ENCODE data around the gene TMEM53. TPM values are rescaled to one million over a fixed set of nuclear protein-coding genes. Genes with fewer than 3 reads are reported as not detected.

The TMEM53 gene
- total RNA-seq, 1 experiment from 2014 or later: 22.9 TPM

DNA sequence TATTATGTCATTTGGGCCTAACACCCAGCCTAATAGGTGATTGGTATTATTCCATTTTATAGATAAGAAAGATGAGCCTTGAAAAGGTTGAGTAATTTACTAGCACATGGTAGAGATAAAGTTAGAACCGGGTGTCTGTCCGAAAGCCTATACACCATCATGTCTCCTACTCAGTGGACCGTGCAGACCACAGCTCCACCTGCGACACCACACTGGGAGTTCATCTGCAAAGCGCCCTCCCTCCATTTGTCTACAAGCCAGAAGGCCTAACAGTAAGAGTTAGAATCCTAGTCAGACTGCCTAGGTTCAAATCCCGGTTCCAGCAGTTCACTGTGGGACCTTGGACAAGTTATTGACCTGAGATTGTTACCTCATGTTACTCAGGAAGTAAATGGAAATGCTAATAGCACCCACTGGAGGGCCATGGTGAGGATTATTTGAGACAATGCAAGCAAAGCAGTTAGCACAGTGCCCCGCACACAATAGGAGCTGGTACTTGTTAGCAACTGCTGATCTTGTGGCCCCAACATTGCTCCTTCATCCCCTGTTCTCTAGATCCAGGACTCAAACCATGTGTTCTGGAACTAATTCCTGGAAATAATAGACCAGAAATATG, 20.7 kb upstream of the TMEM53 start:
- intact Hi-C loops (cut with micrococcal nuclease; ENCODE audit: unreplicated experiment): no loop called here
- TF ChIP-seq TCF7L2 (IDR thresholded peaks at IDR 0.05; ENCODE audit: low read depth, low read length) (no peak), POLR2AphosphoS5 (IDR thresholded peaks at IDR 0.05; ENCODE audit: low read depth, low read length) (no peak), SIN3A (IDR thresholded peaks at IDR 0.05; ENCODE audit: borderline replicate concordance, insufficient read depth, low read depth, low read length) (no peak)
- TF ChIP-seq, protein P1, sequence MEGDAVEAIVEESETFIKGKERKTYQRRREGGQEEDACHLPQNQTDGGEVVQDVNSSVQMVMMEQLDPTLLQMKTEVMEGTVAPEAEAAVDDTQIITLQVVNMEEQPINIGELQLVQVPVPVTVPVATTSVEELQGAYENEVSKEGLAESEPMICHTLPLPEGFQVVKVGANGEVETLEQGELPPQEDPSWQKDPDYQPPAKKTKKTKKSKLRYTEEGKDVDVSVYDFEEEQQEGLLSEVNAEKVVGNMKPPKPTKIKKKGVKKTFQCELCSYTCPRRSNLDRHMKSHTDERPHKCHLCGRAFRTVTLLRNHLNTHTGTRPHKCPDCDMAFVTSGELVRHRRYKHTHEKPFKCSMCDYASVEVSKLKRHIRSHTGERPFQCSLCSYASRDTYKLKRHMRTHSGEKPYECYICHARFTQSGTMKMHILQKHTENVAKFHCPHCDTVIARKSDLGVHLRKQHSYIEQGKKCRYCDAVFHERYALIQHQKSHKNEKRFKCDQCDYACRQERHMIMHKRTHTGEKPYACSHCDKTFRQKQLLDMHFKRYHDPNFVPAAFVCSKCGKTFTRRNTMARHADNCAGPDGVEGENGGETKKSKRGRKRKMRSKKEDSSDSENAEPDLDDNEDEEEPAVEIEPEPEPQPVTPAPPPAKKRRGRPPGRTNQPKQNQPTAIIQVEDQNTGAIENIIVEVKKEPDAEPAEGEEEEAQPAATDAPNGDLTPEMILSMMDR (IDR thresholded peaks at IDR 0.05): no peak
- TF ChIP-seq, protein P2, sequence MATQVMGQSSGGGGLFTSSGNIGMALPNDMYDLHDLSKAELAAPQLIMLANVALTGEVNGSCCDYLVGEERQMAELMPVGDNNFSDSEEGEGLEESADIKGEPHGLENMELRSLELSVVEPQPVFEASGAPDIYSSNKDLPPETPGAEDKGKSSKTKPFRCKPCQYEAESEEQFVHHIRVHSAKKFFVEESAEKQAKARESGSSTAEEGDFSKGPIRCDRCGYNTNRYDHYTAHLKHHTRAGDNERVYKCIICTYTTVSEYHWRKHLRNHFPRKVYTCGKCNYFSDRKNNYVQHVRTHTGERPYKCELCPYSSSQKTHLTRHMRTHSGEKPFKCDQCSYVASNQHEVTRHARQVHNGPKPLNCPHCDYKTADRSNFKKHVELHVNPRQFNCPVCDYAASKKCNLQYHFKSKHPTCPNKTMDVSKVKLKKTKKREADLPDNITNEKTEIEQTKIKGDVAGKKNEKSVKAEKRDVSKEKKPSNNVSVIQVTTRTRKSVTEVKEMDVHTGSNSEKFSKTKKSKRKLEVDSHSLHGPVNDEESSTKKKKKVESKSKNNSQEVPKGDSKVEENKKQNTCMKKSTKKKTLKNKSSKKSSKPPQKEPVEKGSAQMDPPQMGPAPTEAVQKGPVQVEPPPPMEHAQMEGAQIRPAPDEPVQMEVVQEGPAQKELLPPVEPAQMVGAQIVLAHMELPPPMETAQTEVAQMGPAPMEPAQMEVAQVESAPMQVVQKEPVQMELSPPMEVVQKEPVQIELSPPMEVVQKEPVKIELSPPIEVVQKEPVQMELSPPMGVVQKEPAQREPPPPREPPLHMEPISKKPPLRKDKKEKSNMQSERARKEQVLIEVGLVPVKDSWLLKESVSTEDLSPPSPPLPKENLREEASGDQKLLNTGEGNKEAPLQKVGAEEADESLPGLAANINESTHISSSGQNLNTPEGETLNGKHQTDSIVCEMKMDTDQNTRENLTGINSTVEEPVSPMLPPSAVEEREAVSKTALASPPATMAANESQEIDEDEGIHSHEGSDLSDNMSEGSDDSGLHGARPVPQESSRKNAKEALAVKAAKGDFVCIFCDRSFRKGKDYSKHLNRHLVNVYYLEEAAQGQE (IDR thresholded peaks at IDR 0.05; ENCODE audit: insufficient read depth in 1 of 2, low read depth in 2 of 2, low read length in 1 of 2): no peak
- ChIA-PET POLR2A (no interaction called here), CTCF (no interaction called here)
- in situ Hi-C loops (cut with HindIII; ENCODE audit: low pct_unique_long_range_greater_than_20kb, low sequenced_read_pairs): no loop called here
- Histone ChIP-seq H3K4me1 (ENCODE audit: control insufficient read depth, insufficient read depth, low read length) (no peaks in the 10 kb centered on the region), H3K9me3 (ENCODE audit: control insufficient read depth, insufficient read depth, low read depth, low read length) (no peaks in the 10 kb centered on the region), H3K27me3 (ENCODE audit: control insufficient read depth, insufficient read depth, low read length) (no peaks in the 10 kb centered on the region), H3K27ac (ENCODE audit: low read length) (no peak overlapping the region), H3K36me3 (ENCODE audit: control insufficient read depth, insufficient read depth, low read length) (no peaks in the 10 kb centered on the region), H3K4me3 (ENCODE audit: low read depth in 2 of 2, low read length in 2 of 2) (no peak overlapping the region)
- BruUV-seq (replicated peaks): no TSS peak
- DNase-seq (ENCODE audit: low read depth, low spot score) (no peak), ATAC-seq (no peak)

DNA sequence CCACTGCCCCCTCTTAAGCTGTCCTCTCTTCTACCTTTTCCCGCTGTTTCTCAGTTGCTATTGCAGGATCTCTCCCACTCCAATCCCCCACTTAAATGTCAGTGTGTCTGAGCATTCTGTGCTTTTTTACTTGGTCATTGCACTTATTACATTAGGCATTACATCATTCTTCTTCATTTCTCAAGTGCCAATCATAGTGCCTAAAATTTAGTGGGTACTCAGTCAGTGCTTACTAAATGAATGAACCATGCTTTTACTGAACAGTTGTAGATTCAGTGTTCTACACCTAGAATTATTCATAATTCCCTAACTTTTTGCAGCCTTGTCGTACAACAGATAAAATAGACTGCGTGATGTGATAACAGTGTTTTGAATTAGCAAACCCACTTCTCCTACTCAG, 19.6 kb upstream of the TMEM53 start:
- TF ChIP-seq POLR2AphosphoS5 (IDR thresholded peaks at IDR 0.05; ENCODE audit: low read depth, low read length) (no peak), SIN3A (IDR thresholded peaks at IDR 0.05; ENCODE audit: borderline replicate concordance, insufficient read depth, low read depth, low read length) (no peak), TCF7L2 (IDR thresholded peaks at IDR 0.05; ENCODE audit: low read depth, low read length) (no peak)
- TF ChIP-seq, protein P2 (IDR thresholded peaks at IDR 0.05; ENCODE audit: insufficient read depth in 1 of 2, low read depth in 2 of 2, low read length in 1 of 2): no peak
- TF ChIP-seq, protein P1 (IDR thresholded peaks at IDR 0.05): no peak
- POLR2A ChIA-PET: interaction anchor here (0.6 kb wide), 1 partner anchor 11 kb away, joined by 4 read pairs; no protein-coding TSS in a partner anchor
- Histone ChIP-seq H3K36me3 (ENCODE audit: control insufficient read depth, insufficient read depth, low read length) (no peaks in the 10 kb centered on the region), H3K4me1 (ENCODE audit: control insufficient read depth, insufficient read depth, low read length) (peaks cover 5% of the 10 kb centered on the region; the same call in 1 of the 2 replicates), H3K27me3 (ENCODE audit: control insufficient read depth, insufficient read depth, low read length) (no peaks in the 10 kb centered on the region), H3K4me3 (ENCODE audit: low read depth in 2 of 2, low read length in 2 of 2) (no peak overlapping the region), H3K9me3 (ENCODE audit: control insufficient read depth, insufficient read depth, low read depth, low read length) (no peaks in the 10 kb centered on the region), H3K27ac (ENCODE audit: low read length) (no peak overlapping the region)
- CTCF ChIA-PET: no interaction called here
- DNase-seq (ENCODE audit: low read depth, low spot score) (no peak), ATAC-seq (no peak)
- intact Hi-C loops (cut with micrococcal nuclease; ENCODE audit: unreplicated experiment) (no loop called here), in situ Hi-C loops (cut with HindIII; ENCODE audit: low pct_unique_long_range_greater_than_20kb, low sequenced_read_pairs) (no loop called here)
- BruUV-seq (replicated peaks): no TSS peak
